Lower leg skin (tissue), 3 donors: ENCODE results near the gene WNT1.

Source experiments
- CTCF ChIP-seq, 3 donors: fragments of 450-650 bp; IDR thresholded peaks; one replicate each; pipeline ENCODE4 v1.5.1; 2016; ENCODE audit warnings: antibody characterized with exemption in 3 of 3, mild to moderate bottlenecking in 3 of 3, moderate library complexity in 2 of 3
- POLR2A ChIP-seq, 2 donors: fragments of 450-650 bp; IDR thresholded peaks; one replicate each; pipeline ENCODE4 v1.6.1; 2016 to 2017; ENCODE audit warnings: antibody characterized with exemption in 2 of 2, mild to moderate bottlenecking in 1 of 2, moderate library complexity in 1 of 2

GRCh38 chr12:48972213-48972951 is 5.7 kb upstream of the WNT1 start:
- no peak for TF ChIP-seq CTCF (IDR thresholded peaks at IDR 0.05)
- no peak for TF ChIP-seq POLR2A (IDR thresholded peaks at IDR 0.05)
